HG03354 (cell line): ENCODE measurements around the gene TMEM100.
A peak's percentile ranks its signal among the peaks of the same experiment; 100 is the strongest.

Source experiments
- ATAC-seq: cut with Tn5 transposase; IDR thresholded peaks from one replicate; pipeline ENCODE4 v1.9.1; 2021; ENCODE audit warnings: mild to moderate bottlenecking; ENCODE audit not compliant: unreplicated experiment, poor library complexity, severe bottlenecking

TMEM100 gene

GRCh38 chr17:55722742-55723487 lies at the start of gene TMEM100:
Gene TMEM100, minus strand, starts transcription at chr17:55722864. Its CDS starts 1,794 bp downstream, at chr17:55721070.
- ATAC-seq: no peak

- ATAC-seq: no peak
Observed at GRCh38 chr17:55772086-55772485, 49.4 kb upstream of the TMEM100 start.

- ATAC-seq: no peak
Observed at GRCh38 chr17:55770196-55770870, 47.7 kb upstream of the TMEM100 start.

- ATAC-seq: no peak
Observed at GRCh38 chr17:55769625-55770000, 46.9 kb upstream of the TMEM100 start.

GRCh38 chr17:55768936-55769624 lies 46.4 kb upstream of the TMEM100 start:
- no peak for ATAC-seq

GRCh38 chr17:55765472-55765871 lies 42.8 kb upstream of the TMEM100 start:
- ATAC-seq: no peak

- ATAC-seq: no peak
Observed at GRCh38 chr17:55764610-55765009, 41.9 kb upstream of the TMEM100 start.

GRCh38 chr17:55763856-55764255 lies 41.2 kb upstream of the TMEM100 start:
- ATAC-seq: no peak

- no peak for ATAC-seq
Observed at GRCh38 chr17:55762086-55762858, 39.6 kb upstream of the TMEM100 start.

GRCh38 chr17:55760643-55761355 lies 38.1 kb upstream of the TMEM100 start:
- ATAC-seq: no peak

- ATAC-seq: no peak
Observed at GRCh38 chr17:55758171-55758570, 35.5 kb upstream of the TMEM100 start.

- ATAC-seq: peak; percentile 55
Observed at GRCh38 chr17:55757659-55758058, 35.0 kb upstream of the TMEM100 start.

GRCh38 chr17:55756689-55757088 lies 34.0 kb upstream of the TMEM100 start:
- no peak for ATAC-seq

GRCh38 chr17:55751720-55752250 lies 29.1 kb upstream of the TMEM100 start:
- no peak for ATAC-seq

GRCh38 chr17:55750750-55751657 lies 28.3 kb upstream of the TMEM100 start, which contains the start of gene PCTP:
Gene PCTP, plus strand, starts transcription at chr17:55751051. Its CDS starts 53 bp downstream, at chr17:55751104.
- ATAC-seq: peak; percentile 98

GRCh38 chr17:55749985-55750384 lies 27.3 kb upstream of the TMEM100 start:
- ATAC-seq: no peak

- no peak for ATAC-seq
Observed at GRCh38 chr17:55748841-55749240, 26.2 kb upstream of the TMEM100 start.

GRCh38 chr17:55747209-55747608 lies 24.5 kb upstream of the TMEM100 start:
- ATAC-seq: no peak
